GM21825 (cell line): ENCODE results near the gene ZNF614.
A peak's percentile ranks its signal among the peaks of the same experiment; 100 is the strongest.
"Not testable (repeated sequence)": the region's sequence is repeated elsewhere in the genome, so short reads cannot be mapped to it uniquely, and the experiment has no call there.

Experiments used
- ATAC-seq: cut with Tn5 transposase; IDR thresholded peaks from one replicate; pipeline ENCODE4 v1.9.1; 2021; ENCODE audit warnings: mild to moderate bottlenecking, moderate library complexity; ENCODE audit not compliant: unreplicated experiment

Gene ZNF614

DNA sequence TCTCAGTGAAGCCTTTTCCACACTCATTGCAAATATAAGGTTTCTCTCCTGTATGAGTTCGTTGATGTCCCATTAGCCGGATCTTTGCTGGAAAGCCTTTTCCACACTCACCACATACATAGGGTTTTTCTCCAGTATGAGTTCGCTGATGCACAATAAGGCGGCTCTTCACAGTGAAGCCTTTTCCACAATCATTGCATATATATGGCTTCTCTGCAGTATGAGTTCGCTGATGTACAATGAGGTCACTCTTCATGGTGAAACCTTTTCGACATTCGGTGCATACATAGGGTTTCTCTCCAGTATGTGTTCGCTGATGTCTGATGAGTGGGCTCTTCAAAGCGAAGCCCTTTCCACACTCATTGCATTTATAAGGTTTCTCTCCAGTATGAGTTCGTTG is 34.8 kb downstream of the ZNF614 start:
- no peak for ATAC-seq

DNA sequence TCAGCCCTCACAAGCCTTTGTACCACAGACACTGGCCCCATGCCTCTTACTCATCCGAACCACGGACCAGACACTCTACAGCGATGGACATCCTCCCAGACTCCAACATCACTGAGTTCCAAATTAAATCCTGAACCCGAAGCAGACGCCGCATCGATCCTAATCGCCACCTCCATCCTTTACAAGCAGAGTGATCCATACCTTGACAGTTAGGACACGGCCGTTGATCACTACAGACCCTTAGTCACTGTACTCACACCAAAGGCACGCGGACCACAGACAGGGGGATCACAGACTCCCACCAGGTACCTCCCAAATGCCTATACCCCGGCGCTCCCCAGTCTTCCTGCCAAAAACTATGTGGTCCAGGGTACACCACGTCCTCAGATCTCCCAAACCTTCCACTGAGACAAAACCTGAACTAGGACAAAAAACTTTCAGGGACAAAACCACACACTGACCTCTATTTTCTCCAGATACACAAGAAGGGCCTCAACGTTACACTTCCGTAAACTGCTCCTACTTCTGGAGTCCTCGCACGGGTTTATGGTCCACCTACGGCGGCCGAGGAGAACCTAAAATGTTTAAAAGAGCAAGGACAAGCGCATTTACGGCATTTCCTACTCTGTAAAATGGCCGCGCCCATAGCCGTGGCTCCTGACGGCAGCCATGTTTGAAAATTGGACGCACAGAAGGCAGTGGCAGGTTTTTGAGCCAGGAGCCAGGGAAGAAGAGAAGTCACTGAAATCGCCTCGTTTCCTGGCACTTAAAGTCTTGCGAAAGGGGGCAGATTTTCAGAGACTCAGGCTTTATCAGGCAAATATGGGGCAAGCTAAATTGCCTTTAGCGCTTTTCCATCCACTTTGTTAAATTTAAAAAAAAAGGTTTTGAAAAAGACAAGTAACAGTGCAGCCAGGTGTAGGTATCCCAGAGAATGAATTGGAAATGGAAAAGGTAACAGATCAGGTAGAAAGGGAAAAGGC is 41.6 kb downstream of the ZNF614 start, which contains the start of gene ZNF350:
ZNF350 (minus strand) TSS at position 532 of the 983 bp plus-strand sequence. CDS start 12,480 bp downstream, outside the sequence.
- ATAC-seq = peak; percentile 77

DNA sequence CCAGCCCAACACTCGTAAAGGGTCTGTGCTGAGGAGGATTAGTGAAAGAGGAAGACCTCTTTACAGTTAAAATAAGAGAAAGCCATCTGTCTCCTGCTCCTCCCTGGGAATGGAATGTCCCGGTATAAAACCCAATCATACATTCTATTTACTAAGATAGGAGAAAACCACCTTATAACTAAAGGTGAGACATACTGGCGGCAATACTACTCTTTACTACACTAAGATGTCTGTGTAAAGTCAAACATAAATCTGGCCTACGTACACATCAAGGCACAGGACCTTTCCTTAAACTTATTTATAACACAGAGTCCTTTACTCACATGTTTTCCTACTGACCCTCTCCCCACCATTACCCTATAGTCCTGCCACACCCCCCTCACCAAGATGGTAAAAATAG is 44.8 kb downstream of the ZNF614 start:
- no peak for ATAC-seq

DNA sequence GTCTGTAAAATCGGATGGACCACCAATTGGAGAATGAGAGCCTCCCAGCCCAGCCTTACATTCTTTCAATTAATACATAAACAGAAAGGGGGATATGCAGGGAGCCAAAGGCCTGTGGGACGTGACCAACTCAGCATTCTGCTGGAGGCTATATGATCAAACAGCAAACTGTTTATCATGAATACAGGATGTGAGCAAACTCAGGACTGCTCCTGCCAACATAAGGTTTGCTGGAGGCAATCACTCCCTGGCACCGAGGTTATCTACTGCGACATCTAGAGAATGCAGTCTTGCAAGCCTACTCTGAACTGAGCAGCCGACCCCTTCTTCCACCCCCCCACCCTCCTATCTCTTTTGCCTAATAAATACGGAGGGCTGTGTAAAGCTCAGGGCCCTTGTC is 47.3 kb downstream of the ZNF614 start:
- ATAC-seq = not testable (repeated sequence)

DNA sequence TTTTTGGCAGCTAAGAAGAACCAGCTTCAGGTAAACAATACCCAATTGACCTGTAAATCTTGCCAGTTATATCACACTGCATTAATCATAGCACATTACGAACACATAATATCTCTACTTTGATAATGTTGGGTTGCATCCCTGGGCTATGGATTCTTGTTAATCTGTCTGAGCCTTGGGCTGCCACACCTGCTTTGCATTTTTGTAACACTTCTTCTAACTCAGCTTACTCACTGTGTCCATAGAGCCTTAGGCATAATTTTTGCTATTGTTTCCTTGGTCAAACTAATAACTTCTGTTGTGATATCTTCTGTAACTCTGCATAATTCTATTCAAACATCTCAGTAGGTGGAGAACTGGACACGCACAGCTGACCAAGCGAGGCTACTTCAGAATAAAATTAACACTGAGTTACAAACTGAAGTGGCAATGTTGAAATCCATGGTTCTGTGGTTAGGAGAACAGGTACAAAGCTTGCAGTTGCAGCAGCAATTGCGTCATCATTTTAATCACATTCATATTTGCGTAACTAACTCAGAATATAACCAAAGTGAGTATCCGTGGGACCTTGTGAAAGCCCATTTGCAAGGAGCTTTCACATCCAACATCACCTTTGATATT is 48.0 kb downstream of the ZNF614 start:
- no peak for ATAC-seq

DNA sequence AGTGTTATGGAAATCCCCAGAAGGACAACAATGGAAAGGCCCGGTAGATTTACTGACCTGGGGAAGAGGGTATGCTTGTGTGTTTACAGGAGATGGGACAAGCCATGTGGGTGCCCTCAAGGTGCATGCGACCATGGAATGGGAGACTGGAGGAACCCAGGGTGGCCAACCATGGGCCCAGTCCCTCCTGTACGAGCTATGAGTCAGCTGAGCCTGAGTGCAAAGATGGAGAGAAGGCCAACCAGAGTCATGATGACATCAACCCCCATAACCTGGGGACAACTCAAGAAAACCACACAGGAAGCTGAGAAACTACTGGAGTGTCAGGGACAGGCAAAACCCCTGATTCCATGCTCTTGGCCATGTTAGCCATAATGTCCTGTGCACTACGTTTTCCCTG is 49.3 kb downstream of the ZNF614 start:
- ATAC-seq = no peak

DNA sequence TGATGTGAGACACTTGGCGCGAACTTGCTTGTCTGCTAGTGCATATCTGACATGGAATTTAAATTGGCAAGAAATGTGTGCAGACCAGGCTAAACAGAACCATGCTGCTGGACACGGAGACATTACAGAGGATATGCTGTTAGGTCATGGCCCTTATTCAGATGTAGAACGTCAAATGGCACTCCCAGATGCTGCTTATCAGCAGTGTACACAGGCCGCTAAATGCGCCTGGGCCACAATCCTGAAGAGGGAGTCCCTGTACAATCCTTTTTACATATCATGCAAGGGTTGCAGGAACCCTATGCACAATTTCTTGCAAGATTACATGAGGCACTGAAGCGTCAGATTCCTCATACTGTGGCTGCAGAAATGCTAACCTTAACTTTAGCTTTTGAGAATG is 50.8 kb downstream of the ZNF614 start:
- ATAC-seq = no peak

DNA sequence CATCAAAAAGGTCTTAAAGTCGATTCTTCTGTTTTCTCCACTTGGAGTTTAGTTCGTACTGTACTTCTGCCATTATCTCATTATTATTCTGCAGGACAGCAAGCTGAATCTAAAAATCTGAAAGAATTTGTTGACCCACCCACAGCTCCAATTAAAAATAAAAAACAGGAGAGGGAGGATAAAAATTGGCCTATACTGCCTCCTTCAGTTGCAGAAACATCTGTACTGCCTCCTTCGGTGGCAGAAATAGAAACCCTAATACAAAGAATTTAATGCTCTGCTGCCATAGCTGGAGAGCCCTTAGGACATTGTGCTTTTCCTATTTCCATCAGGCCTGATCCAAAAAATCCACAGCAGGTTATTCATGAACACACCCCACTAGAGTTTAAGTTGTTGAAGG is 51.3 kb downstream of the ZNF614 start:
- no peak for ATAC-seq

DNA sequence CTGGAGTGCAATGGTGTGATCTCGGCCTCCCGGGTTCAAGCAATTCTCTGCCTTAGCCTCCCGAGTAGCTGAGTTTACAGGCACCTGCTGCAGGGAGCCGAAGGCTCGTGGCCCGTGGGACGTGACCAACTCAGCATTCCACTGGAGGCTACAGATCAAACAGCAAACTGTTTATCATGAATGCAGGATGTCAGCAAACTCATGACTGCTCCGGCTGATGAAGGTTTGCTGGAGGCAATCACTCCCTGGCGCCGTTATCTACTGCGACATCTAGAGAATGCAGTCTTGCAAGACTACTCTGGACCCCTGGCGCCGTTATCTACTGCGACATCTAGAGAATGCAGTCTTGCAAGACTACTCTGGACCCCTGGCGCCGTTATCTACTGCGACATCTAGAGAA is 52.4 kb downstream of the ZNF614 start:
- not testable (repeated sequence) for ATAC-seq

DNA sequence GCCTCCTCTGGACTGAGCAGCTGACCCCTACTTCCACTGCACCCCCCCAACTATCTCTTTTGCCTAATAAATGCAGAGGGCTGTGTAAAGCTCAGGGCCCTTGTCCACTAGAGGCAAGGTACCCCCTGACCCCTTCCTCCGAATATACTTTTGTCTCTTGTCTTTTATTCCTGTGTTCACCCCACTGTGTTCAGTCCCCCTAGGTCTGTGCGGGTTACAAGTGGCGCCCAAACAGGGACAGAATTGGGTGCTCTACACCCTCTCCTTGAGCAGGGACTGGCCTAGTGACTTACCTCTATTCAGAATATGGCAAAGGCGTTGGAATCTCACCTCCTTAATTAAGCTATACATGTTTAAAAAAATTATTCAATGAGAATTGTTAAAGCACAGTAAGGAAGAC is 56.6 kb downstream of the ZNF614 start:
- no peak for ATAC-seq

DNA sequence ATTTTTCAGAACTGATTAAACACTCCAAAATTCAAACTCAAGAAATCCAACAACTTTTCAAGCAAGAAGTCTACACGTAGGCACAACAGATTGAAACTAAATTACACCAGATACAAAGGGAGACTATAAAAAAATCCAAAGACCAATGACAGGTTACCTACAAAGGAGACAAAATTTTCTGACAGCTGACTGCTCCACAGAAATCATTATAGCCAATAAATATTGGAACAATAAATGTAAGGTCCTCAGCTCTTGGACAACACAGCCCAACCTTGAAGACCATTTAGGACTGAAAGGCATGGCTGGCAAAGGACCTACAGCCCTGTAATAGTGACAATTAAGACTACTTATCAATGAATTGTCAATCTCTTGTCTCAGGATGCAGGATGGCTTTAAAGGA is 57.5 kb downstream of the ZNF614 start:
- no peak for ATAC-seq

DNA sequence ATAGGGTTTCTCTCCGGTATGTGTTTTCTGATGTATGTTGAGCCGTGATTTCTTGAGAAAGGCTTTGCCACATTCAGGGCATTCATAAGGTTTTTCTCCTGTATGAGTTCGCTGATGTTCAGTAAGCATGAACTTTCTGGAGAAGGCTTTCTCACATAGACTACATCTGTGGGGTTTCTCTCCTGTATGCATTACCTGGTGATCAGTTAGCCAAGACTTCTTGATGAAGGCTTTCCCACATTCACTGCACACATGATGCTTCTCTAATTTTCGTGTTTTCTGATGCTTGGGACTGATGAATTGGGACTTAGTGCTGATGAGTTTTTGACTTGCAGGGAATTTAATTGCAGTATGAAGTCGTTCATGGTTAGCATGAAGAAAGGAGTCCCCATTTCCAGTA is 62.6 kb downstream of the ZNF614 start:
- no peak for ATAC-seq
